Lung (tissue), 12 donors: ENCODE measurements around the gene KLRB1. TPM values are rescaled to one million over a fixed set of nuclear protein-coding genes. Genes with fewer than 3 reads are reported as not detected.

Source experiments
- ATAC-seq: fragments of 200-7000 bp; cut with Tn5 transposase; one replicate; pipeline ENCODE4 v1.9.1; 2020; ENCODE audit warnings: moderate number of reproducible peaks; ENCODE audit not compliant: insufficient read depth, low FRiP score
- DNase-seq, 3 donors: peaks; one replicate each; pipeline ENCODE4 v3.0.0-alpha.2; 2013 to 2017
- H3K27ac ChIP-seq, 2 donors: one replicate each; pipeline ENCODE4 v1.5.1; 2013; ENCODE audit warnings: mild to moderate bottlenecking in 2 of 2, moderate library complexity in 2 of 2, control low read depth in 1 of 2, inconsistent platforms in 1 of 2, low read depth in 1 of 2, low read length in 1 of 2
- H3K27me3 ChIP-seq, 3 donors: one replicate each; pipeline ENCODE4 v1.5.1; 2013; ENCODE audit warnings: low read length in 2 of 3; ENCODE audit not compliant: control insufficient read depth in 3 of 3, insufficient read depth in 3 of 3
- H3K36me3 ChIP-seq, 4 donors: one replicate each; pipeline ENCODE4 v1.5.1; 2013; ENCODE audit warnings: low read length in 4 of 4, mild to moderate bottlenecking in 1 of 4, moderate library complexity in 1 of 4; ENCODE audit not compliant: control insufficient read depth in 4 of 4, insufficient read depth in 4 of 4
- H3K4me1 ChIP-seq, 5 donors: one replicate each; pipeline ENCODE4 v1.5.1; 2013; ENCODE audit warnings: low read length in 5 of 5, mild to moderate bottlenecking in 2 of 5, moderate library complexity in 1 of 5; ENCODE audit not compliant: control insufficient read depth in 5 of 5, insufficient read depth in 5 of 5
- H3K4me3 ChIP-seq: one replicate; pipeline ENCODE4 v1.5.1; 2013; ENCODE audit warnings: mild to moderate bottlenecking, control low read depth, moderate library complexity
- H3K9ac ChIP-seq, 2 donors: one replicate each; pipeline ENCODE4 v1.5.1; 2013; ENCODE audit warnings: low read length in 2 of 2, control low read depth in 1 of 2; ENCODE audit not compliant: insufficient read depth in 1 of 2
- H3K9me3 ChIP-seq, 4 donors: one replicate each; pipeline ENCODE4 v1.5.1; 2013; ENCODE audit warnings: low read length in 3 of 4, mild to moderate bottlenecking in 1 of 4, moderate library complexity in 1 of 4; ENCODE audit not compliant: control insufficient read depth in 4 of 4, insufficient read depth in 3 of 4
- CTCF ChIP-seq: IDR thresholded peaks from 2 replicates; pipeline ENCODE4 v1.5.1; 2012; ENCODE audit warnings: mild to moderate bottlenecking; ENCODE audit errors: control extremely low read depth, extremely low read depth
- WGBS, 2 donors: extraction: QIAGEN DNeasy Blood & Tissue Kit; methylation state at CpG; one replicate each; pipeline ENCODE4 v1.1.7; 2013; 5-methylcytosine and 5-hydroxymethylcytosine counted together
- polyA plus RNA-seq, 2 donors: library from polyadenylated mRNA; stranded (reverse); fragments of 200-250 nt; gene quantifications; one replicate each; pipeline ENCODE4 v1.2.1, GENCODE V29; 2013
- total RNA-seq, 2 donors: library from RNA; depleted of rRNA in 1 of 2; stranded (reverse); fragments of >200 nt in 1 of 2; gene quantifications; one replicate each; pipeline ENCODE4 v1.2.1, GENCODE V29; 2014 to 2021
- donor health status: control.
- donor health status: control.
- donor health status: Bipolar disorder and iron deficiency.
- donor health status: healthy.
- donor health status: DM: yes; HTN: yes; CAD: no.

Gene KLRB1
- total and polyA plus RNA-seq, 4 donors = 1.4 to 3.5 (median 2.3) TPM

GRCh38 chr12:9598363-9598762 lies 9.4 kb downstream of the KLRB1 start:
- no peak overlapping the region for H3K4me3 ChIP-seq
- no peak overlapping the region for H3K27ac ChIP-seq
- H3K27me3 ChIP-seq = no peaks in the 10 kb centered on the region
- ATAC-seq (no peak), DNase-seq (no peak)
- H3K4me1 ChIP-seq = no peaks in the 10 kb centered on the region
- no peaks in the 10 kb centered on the region for H3K9me3 ChIP-seq
- 82 to 86% methylated on average over 3 of the region's 3 CpGs for WGBS, 2 donors
- no peak overlapping the region for H3K9ac ChIP-seq
- H3K36me3 ChIP-seq = no peaks in the 10 kb centered on the region
- no peak for TF ChIP-seq CTCF

- WGBS, 2 donors = 90 to 91% methylated on average over 5 of the region's 5 CpGs
- no peak for DNase-seq
- no peak for TF ChIP-seq CTCF
- no peaks in the 10 kb centered on the region for H3K36me3 ChIP-seq
- H3K27me3 ChIP-seq = no peaks in the 10 kb centered on the region
- H3K9ac ChIP-seq = no peak overlapping the region
- no peak for ATAC-seq
- H3K27ac ChIP-seq = no peak overlapping the region
- H3K4me3 ChIP-seq = no peak overlapping the region
- H3K4me1 ChIP-seq = no peaks in the 10 kb centered on the region
- H3K9me3 ChIP-seq = no peaks in the 10 kb centered on the region
Measured at GRCh38 chr12:9597365-9597764, 10.4 kb downstream of the KLRB1 start.

GRCh38 chr12:9590441-9590840 lies 17.3 kb downstream of the KLRB1 start:
- no peak overlapping the region for H3K9ac ChIP-seq
- TF ChIP-seq CTCF = no peak
- ATAC-seq (no peak), DNase-seq (no peak)
- WGBS, 2 donors = 88 to 90% methylated on average over 2 of the region's 2 CpGs
- no peak overlapping the region for H3K4me3 ChIP-seq
- H3K27me3 ChIP-seq = no peaks in the 10 kb centered on the region
- H3K27ac ChIP-seq = no peak overlapping the region
- H3K36me3 ChIP-seq = no peaks in the 10 kb centered on the region
- no peaks in the 10 kb centered on the region for H3K9me3 ChIP-seq
- peaks cover 0 to 11% (median 0%) of the 10 kb centered on the region in 5 donors for H3K4me1 ChIP-seq

GRCh38 chr12:9588749-9589148 lies 19.0 kb downstream of the KLRB1 start:
- H3K9me3 ChIP-seq = no peaks in the 10 kb centered on the region
- 85 to 86% methylated on average over 2 of the region's 2 CpGs for WGBS, 2 donors
- no peak overlapping the region for H3K27ac ChIP-seq
- ATAC-seq (no peak), DNase-seq (peak in 1 of 3 donors; percentile 22)
- TF ChIP-seq CTCF = no peak
- no peak overlapping the region for H3K9ac ChIP-seq
- H3K4me1 ChIP-seq = peaks cover 0 to 11% (median 0%) of the 10 kb centered on the region in 5 donors
- H3K27me3 ChIP-seq = no peaks in the 10 kb centered on the region
- H3K4me3 ChIP-seq = no peak overlapping the region
- H3K36me3 ChIP-seq = no peaks in the 10 kb centered on the region
